ENCODE measurements around the gene KRTAP13-1.

The KRTAP13-1 gene

DNA sequence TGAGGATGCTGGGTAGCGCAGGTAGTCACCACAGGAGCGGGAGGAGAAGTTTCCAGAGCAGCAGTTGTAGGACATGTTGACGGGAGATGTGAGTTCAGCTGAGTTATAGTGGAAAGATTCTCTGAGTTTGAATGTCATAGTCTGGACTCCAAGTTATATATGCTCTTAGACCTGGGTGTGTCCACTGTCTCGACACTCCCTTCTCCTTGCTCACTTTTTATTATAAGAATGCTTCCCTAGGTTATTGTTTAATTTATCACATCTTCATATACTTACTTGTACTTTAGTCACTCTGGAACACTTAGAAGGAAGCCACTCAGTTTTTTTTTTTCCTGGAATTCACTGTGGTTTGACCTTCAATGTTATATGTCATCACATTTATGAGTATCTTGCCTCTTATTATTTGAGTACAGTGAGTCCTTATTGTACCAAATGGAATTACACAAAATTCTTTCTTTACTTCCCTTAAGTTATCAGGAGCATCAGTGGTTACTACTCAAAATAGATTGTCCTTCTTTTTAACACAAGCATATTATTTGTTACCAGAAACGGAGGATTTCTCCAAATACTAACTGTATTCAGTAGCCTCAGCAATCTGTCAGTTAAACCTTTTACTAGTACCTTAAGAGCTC lies 23.6 kb upstream of the KRTAP13-1 start, which contains the start of gene KRTAP13-2:
Gene KRTAP13-2 (minus strand): TSS at position 133 of the 632 bp plus-strand sequence. CDS start 58 bp downstream, at position 75.
- H3K9ac ChIP-seq (ENCODE audit: low read depth, low read length, poor library complexity, severe bottlenecking): no peak within 1 kb of the TSS
- H3K9me3 ChIP-seq (ENCODE audit: insufficient read depth, low read depth, low read length): 0 out of 2 replicates have a peak, but pooled peaks cover 2% of the 10 kb centered on the region
- no peaks in the 10 kb centered on the region for H3F3A ChIP-seq (ENCODE audit: low read depth)
- H3K4me1 ChIP-seq (ENCODE audit: insufficient read depth, low read length, poor library complexity, severe bottlenecking): no peaks in the 10 kb centered on the region
- H2AFZ ChIP-seq (ENCODE audit: low read length): no peak within 1 kb of the TSS
- no peaks in the 10 kb centered on the region for H3K9me2 ChIP-seq (replicated peaks; ENCODE audit: low read depth, low read length)
- H3K4me2 ChIP-seq (ENCODE audit: low read depth, low read length, poor library complexity, severe bottlenecking): no peak within 1 kb of the TSS
- H3K4me3 ChIP-seq (ENCODE audit: low read length, poor library complexity, severe bottlenecking): no peak within 1 kb of the TSS
- no peaks in the 10 kb centered on the region for H3K27me3 ChIP-seq (ENCODE audit: insufficient read depth, low read length, poor library complexity, severe bottlenecking)
- H4K20me1 ChIP-seq (ENCODE audit: insufficient read depth, low read length, poor library complexity, severe bottlenecking): no peaks in the 10 kb centered on the region
- no peak for TF ChIP-seq EZH2phosphoT487 (IDR thresholded peaks at IDR 0.05; ENCODE audit: borderline replicate concordance)
- TF ChIP-seq, protein P1, sequence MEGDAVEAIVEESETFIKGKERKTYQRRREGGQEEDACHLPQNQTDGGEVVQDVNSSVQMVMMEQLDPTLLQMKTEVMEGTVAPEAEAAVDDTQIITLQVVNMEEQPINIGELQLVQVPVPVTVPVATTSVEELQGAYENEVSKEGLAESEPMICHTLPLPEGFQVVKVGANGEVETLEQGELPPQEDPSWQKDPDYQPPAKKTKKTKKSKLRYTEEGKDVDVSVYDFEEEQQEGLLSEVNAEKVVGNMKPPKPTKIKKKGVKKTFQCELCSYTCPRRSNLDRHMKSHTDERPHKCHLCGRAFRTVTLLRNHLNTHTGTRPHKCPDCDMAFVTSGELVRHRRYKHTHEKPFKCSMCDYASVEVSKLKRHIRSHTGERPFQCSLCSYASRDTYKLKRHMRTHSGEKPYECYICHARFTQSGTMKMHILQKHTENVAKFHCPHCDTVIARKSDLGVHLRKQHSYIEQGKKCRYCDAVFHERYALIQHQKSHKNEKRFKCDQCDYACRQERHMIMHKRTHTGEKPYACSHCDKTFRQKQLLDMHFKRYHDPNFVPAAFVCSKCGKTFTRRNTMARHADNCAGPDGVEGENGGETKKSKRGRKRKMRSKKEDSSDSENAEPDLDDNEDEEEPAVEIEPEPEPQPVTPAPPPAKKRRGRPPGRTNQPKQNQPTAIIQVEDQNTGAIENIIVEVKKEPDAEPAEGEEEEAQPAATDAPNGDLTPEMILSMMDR (conservative IDR thresholded peaks at IDR 0.05; ENCODE audit: low read length): no peak
- no peaks in the 10 kb centered on the region for H3K79me2 ChIP-seq (ENCODE audit: insufficient read depth, low read length)
- H3K36me3 ChIP-seq (ENCODE audit: insufficient read depth, low read length): no peaks in the 10 kb centered on the region

DNA sequence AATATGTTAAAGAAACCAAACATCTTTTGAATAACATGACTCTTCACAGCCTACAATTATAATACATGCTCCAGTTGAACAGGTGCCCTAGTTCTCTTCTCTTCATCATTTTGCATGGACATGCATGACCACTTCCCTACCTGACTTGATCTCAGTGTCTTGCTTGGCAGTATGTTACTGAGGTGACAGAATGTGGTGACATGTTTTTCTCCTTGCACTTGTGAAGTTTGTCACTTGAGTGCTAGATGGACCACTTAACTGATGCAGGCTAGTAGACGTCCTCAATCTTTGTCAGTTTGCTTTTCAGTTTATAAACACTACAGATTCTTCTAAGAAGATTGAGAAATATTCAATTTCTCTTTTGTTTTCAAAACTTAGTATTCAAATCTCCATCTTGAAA lies 13.6 kb upstream of the KRTAP13-1 start:
- H3K4me3 ChIP-seq (ENCODE audit: low read length, poor library complexity, severe bottlenecking): no peak overlapping the region
- H3K9ac ChIP-seq (ENCODE audit: low read depth, low read length, poor library complexity, severe bottlenecking): no peak overlapping the region
- no peaks in the 10 kb centered on the region for H3K36me3 ChIP-seq (ENCODE audit: insufficient read depth, low read length)
- H3F3A ChIP-seq (ENCODE audit: low read depth): no peaks in the 10 kb centered on the region
- H3K9me3 ChIP-seq (ENCODE audit: insufficient read depth, low read depth, low read length): no peaks in the 10 kb centered on the region
- TF ChIP-seq, protein P1 (conservative IDR thresholded peaks at IDR 0.05; ENCODE audit: low read length): no peak
- no peak for TF ChIP-seq EZH2phosphoT487 (IDR thresholded peaks at IDR 0.05; ENCODE audit: borderline replicate concordance)
- no peaks in the 10 kb centered on the region for H3K4me1 ChIP-seq (ENCODE audit: insufficient read depth, low read length, poor library complexity, severe bottlenecking)
- H3K4me2 ChIP-seq (ENCODE audit: low read depth, low read length, poor library complexity, severe bottlenecking): no peak overlapping the region
- no peak overlapping the region for H2AFZ ChIP-seq (ENCODE audit: low read length)
- H3K27me3 ChIP-seq (ENCODE audit: insufficient read depth, low read length, poor library complexity, severe bottlenecking): no peaks in the 10 kb centered on the region
- no peaks in the 10 kb centered on the region for H3K9me2 ChIP-seq (replicated peaks; ENCODE audit: low read depth, low read length)
- H3K79me2 ChIP-seq (ENCODE audit: insufficient read depth, low read length): no peaks in the 10 kb centered on the region
- H4K20me1 ChIP-seq (ENCODE audit: insufficient read depth, low read length, poor library complexity, severe bottlenecking): no peaks in the 10 kb centered on the region

- no peak overlapping the region for H3K9ac ChIP-seq (ENCODE audit: low read depth, low read length, poor library complexity, severe bottlenecking)
- no peak overlapping the region for H3K4me3 ChIP-seq (ENCODE audit: low read length, poor library complexity, severe bottlenecking)
- H3K9me2 ChIP-seq (replicated peaks; ENCODE audit: low read depth, low read length): no peaks in the 10 kb centered on the region
- no peaks in the 10 kb centered on the region for H3K79me2 ChIP-seq (ENCODE audit: insufficient read depth, low read length)
- H3K4me1 ChIP-seq (ENCODE audit: insufficient read depth, low read length, poor library complexity, severe bottlenecking): no peaks in the 10 kb centered on the region
- no peak for TF ChIP-seq EZH2phosphoT487 (IDR thresholded peaks at IDR 0.05; ENCODE audit: borderline replicate concordance)
- TF ChIP-seq, protein P1 (conservative IDR thresholded peaks at IDR 0.05; ENCODE audit: low read length): no peak
- H3K27me3 ChIP-seq (ENCODE audit: insufficient read depth, low read length, poor library complexity, severe bottlenecking): no peaks in the 10 kb centered on the region
- H3K4me2 ChIP-seq (ENCODE audit: low read depth, low read length, poor library complexity, severe bottlenecking): no peak overlapping the region
- H2AFZ ChIP-seq (ENCODE audit: low read length): no peak overlapping the region
- H3K9me3 ChIP-seq (ENCODE audit: insufficient read depth, low read depth, low read length): no peaks in the 10 kb centered on the region
- H3F3A ChIP-seq (ENCODE audit: low read depth): no peaks in the 10 kb centered on the region
- H3K36me3 ChIP-seq (ENCODE audit: insufficient read depth, low read length): no peaks in the 10 kb centered on the region
- no peaks in the 10 kb centered on the region for H4K20me1 ChIP-seq (ENCODE audit: insufficient read depth, low read length, poor library complexity, severe bottlenecking)
Measured at GRCh38 chr21:30391492-30392025, 4.3 kb upstream of the KRTAP13-1 start.

Data from Loucy (cell line).